ENCODE measurements around the gene EMILIN3. TPM values are rescaled to one million over a fixed set of nuclear protein-coding genes. Genes with fewer than 3 reads are reported as not detected.

EMILIN3 gene
- total RNA-seq, 6 experiments from 2014 or later: not detected

GRCh38 chr20:41391587-41392001, 25.0 kb upstream of the EMILIN3 start:
- DNase-seq: no peak
- Mint-ChIP-seq H3K4me1 (ENCODE audit: low read depth) (peaks cover 20% of the 10 kb centered on the region), H3K9me3 (no peaks in the 10 kb centered on the region), H3K27me3 (ENCODE audit: insufficient read depth) (peaks cover 2% of the 10 kb centered on the region; the same call in 1 of the 2 replicates), H3K36me3 (ENCODE audit: low read depth) (no peaks in the 10 kb centered on the region), H3K4me3 (no peak overlapping the region), H3K27ac (no peak overlapping the region)
- TF ChIP-seq CTCF (IDR thresholded peaks at IDR 0.05): no peak

- Mint-ChIP-seq H3K27ac (no peak overlapping the region), H3K36me3 (ENCODE audit: low read depth) (no peaks in the 10 kb centered on the region), H3K4me1 (ENCODE audit: low read depth) (peaks cover 19% of the 10 kb centered on the region), H3K27me3 (ENCODE audit: insufficient read depth) (peaks cover 2% of the 10 kb centered on the region; the same call in 1 of the 2 replicates), H3K9me3 (no peaks in the 10 kb centered on the region), H3K4me3 (no peak overlapping the region)
- no peak for TF ChIP-seq CTCF (IDR thresholded peaks at IDR 0.05)
- DNase-seq: no peak
Measured at GRCh38 chr20:41390889-41391288, 24.3 kb upstream of the EMILIN3 start.

GRCh38 chr20:41387444-41387851, 20.8 kb upstream of the EMILIN3 start:
- H3K36me3 Mint-ChIP-seq (ENCODE audit: low read depth): no peaks in the 10 kb centered on the region
- no peak for TF ChIP-seq CTCF (IDR thresholded peaks at IDR 0.05)
- peaks cover 17% of the 10 kb centered on the region for H3K27me3 Mint-ChIP-seq (ENCODE audit: insufficient read depth)
- no peak for DNase-seq
- H3K9me3 Mint-ChIP-seq: no peaks in the 10 kb centered on the region
- peaks cover 19% of the 10 kb centered on the region for H3K4me1 Mint-ChIP-seq (ENCODE audit: low read depth)
- H3K4me3 Mint-ChIP-seq: no peak overlapping the region
- H3K27ac Mint-ChIP-seq: no peak overlapping the region

- H3K4me1 Mint-ChIP-seq (ENCODE audit: low read depth): peaks cover 14% of the 10 kb centered on the region
- no peak for DNase-seq
- H3K27ac Mint-ChIP-seq: no peak overlapping the region
- peaks cover 18% of the 10 kb centered on the region for H3K27me3 Mint-ChIP-seq (ENCODE audit: insufficient read depth)
- H3K36me3 Mint-ChIP-seq (ENCODE audit: low read depth): no peaks in the 10 kb centered on the region
- no peaks in the 10 kb centered on the region for H3K9me3 Mint-ChIP-seq
- no peak overlapping the region for H3K4me3 Mint-ChIP-seq
- no peak for TF ChIP-seq CTCF (IDR thresholded peaks at IDR 0.05)
Measured at GRCh38 chr20:41386502-41387427, 20.1 kb upstream of the EMILIN3 start.

GRCh38 chr20:41382791-41383305, 16.2 kb upstream of the EMILIN3 start:
- H3K27me3 Mint-ChIP-seq (ENCODE audit: insufficient read depth): peaks cover 25% of the 10 kb centered on the region
- no peak for TF ChIP-seq CTCF (IDR thresholded peaks at IDR 0.05)
- no peaks in the 10 kb centered on the region for H3K36me3 Mint-ChIP-seq (ENCODE audit: low read depth)
- H3K4me3 Mint-ChIP-seq: no peak overlapping the region
- no peak overlapping the region for H3K27ac Mint-ChIP-seq
- H3K4me1 Mint-ChIP-seq (ENCODE audit: low read depth): peaks cover 10% of the 10 kb centered on the region
- DNase-seq: no peak
- H3K9me3 Mint-ChIP-seq: no peaks in the 10 kb centered on the region

Data from HFFc6 (cell line).